Epithelial cell of proximal tubule (primary cell): ENCODE data around the gene CTDP1. TPM values are rescaled to one million over a fixed set of nuclear protein-coding genes. Genes with fewer than 3 reads are reported as not detected.

ENCODE experiments used
- DNase-seq: peaks from one replicate; pipeline ENCODE4 v3.0.0-alpha.2; 2011; ENCODE audit warnings: low read depth
- H3K4me3 ChIP-seq: 2 replicates; pipeline ENCODE4 v1.5.1; 2011; ENCODE audit warnings: low read depth, mild to moderate bottlenecking, low read length
- CTCF ChIP-seq: conservative IDR thresholded peaks from 2 replicates; pipeline ENCODE4 v1.5.1; 2012; ENCODE audit warnings: low read depth, mild to moderate bottlenecking, low read length
- total RNA-seq: library from RNA; depleted of rRNA; stranded (reverse); fragments of >200 nt; gene quantifications from 2 replicates; pipeline ENCODE4 v1.2.3, GENCODE V29; 2015

Gene CTDP1
- total RNA-seq, 1 donor from 2014 or later = 13.9 TPM

DNA sequence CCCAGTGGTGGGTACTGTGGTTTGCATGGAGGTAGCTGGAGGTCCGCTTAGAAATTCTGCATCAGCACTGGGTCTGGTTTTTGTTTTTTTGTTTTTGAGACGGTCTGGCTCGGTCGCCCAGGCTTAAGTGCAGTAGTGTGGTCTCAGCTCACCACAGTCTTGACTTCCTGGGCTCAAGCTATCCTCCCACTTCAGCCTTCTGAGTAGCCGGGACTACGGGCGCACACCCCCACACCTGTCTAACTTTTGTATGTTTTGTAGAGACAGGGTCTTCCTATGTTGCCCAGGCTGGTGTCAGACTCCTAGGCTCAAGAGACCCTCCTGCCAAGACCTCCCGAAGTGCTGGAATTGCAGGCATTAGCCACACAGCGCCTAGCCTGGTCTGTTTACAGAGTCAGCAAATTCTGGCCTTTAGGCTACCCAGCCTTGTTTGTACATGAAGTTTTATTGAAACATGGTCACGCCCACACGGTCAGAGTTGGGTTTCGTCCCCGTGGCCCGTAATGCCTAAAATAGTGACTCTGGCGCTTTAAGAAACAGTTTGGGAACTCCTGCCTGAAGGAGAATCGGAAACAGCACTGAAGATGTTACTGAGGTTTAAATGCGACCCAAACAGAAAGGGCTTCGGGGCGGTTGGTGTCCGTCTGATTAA, 32.7 kb downstream of the CTDP1 start:
- no peak for TF ChIP-seq CTCF
- no peak for DNase-seq

DNA sequence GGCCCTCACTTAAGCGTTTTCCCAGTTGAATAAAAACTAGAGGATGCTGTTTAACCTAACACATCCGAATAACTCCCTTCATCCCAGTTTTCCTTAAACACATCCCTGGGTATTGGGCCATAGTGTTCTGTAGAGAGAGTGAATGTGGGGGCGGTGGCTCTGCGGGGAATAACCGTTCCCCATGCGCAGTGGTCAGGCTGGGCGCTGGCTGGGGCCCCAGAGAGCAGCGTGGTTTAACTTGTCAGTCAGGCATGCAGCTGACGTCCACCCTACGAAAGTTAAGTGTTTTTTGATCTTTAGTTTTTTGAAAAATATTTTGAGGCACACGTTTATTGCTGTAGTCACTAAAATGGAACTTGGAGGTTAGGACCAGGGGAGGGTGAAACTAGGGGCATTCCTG, 33.7 kb downstream of the CTDP1 start:
- TF ChIP-seq CTCF = no peak
- no peak overlapping the region for H3K4me3 ChIP-seq
- DNase-seq = no peak

More for the DNA sequence above, 32.7 kb downstream of the CTDP1 start:
- no peak overlapping the region for H3K4me3 ChIP-seq

DNA sequence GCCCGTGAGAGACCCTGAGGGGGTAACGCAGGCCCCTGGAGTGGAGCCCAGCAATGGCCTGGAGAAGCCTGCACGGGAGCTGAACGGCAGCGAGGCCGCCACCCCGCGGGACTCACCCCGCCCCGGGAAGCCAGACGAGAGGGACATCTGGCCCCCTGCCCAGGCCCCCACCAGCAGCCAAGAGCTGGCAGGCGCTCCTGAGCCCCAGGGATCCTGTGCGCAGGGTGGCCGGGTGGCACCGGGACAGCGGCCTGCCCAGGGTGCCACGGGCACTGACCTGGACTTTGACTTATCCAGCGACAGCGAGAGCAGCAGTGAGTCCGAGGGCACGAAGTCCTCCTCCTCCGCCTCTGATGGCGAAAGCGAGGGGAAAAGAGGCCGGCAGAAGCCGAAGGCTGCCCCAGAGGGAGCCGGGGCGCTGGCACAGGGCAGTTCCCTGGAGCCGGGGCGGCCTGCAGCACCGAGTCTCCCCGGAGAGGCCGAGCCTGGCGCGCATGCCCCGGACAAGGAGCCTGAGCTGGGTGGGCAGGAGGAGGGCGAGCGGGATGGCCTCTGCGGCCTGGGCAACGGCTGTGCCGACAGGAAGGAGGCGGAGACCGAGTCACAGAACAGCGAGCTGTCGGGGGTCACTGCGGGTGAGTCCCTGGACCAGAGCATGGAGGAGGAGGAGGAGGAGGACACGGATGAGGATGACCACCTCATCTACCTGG, 35.1 kb downstream of the CTDP1 start:
- H3K4me3 ChIP-seq = no peak overlapping the region
- no peak for TF ChIP-seq CTCF
- no peak for DNase-seq

GRCh38 chr18:79715280-79715679, 35.7 kb downstream of the CTDP1 start:
- no peak for TF ChIP-seq CTCF
- DNase-seq = no peak
- H3K4me3 ChIP-seq = no peak overlapping the region

GRCh38 chr18:79717059-79717458, 37.5 kb downstream of the CTDP1 start:
- no peak for TF ChIP-seq CTCF
- no peak overlapping the region for H3K4me3 ChIP-seq
- DNase-seq = no peak

DNA sequence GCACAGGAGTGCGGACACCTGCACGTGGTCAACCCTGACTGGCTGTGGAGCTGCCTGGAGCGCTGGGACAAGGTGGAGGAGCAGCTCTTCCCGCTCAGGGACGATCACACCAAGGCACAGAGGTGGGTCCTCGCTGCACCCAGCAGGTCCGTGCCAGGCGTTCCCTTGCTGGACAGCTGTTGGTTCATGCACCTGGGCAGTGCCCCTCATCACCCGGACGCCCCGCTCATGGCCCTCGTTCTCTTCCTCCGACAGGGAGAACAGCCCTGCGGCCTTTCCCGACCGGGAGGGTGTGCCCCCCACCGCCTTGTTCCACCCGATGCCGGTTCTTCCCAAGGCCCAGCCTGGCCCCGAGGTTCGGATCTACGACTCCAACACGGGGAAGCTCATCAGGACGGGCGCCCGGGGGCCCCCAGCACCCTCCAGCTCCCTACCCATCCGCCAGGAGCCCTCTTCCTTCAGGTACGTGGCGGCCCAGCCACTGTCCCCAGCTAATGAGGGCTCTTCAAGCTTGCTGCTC, 38.0 kb downstream of the CTDP1 start:
- no peak for TF ChIP-seq CTCF
- no peak for DNase-seq
- H3K4me3 ChIP-seq = no peak overlapping the region

GRCh38 chr18:79718126-79718525, 38.5 kb downstream of the CTDP1 start:
- no peak for TF ChIP-seq CTCF
- H3K4me3 ChIP-seq = no peak overlapping the region
- no peak for DNase-seq
